H1 (cell line): ENCODE results near the gene NTRK2. TPM values are rescaled to one million over a fixed set of nuclear protein-coding genes. Genes with fewer than 3 reads are reported as not detected.

ENCODE experiments used
- SP2 ChIP-seq: IDR thresholded peaks from 2 replicates; pipeline ENCODE4 v1.6.1; 2012; ENCODE audit warnings: mild to moderate bottlenecking, low read length, inconsistent platforms
- polyA plus RNA-seq, 7 experiments: library from polyadenylated mRNA; depleted of rRNA in 3 of 7; stranded (reverse) in 5 of 7; unstranded in 2 of 7; fragments of >200 nt in 5 of 7; fragments of 200-250 nt in 2 of 7; gene quantifications; 1 replicate in 5 of 7; 2 replicates in 1 of 7; 4 replicates in 1 of 7; pipeline versions ENCODE4 v1.2.1 to v1.2.3, GENCODE V29; 2011 to 2013; ENCODE audit warnings: missing spikeins in 2 of 7, mixed read lengths in 2 of 7
- total RNA-seq: library from RNA; stranded (reverse); fragmentation: NEBNext Ultra II Directional; extraction: Animal tissue kit (Norgen Biotek cat#: 25700); gene quantifications from 2 replicates; pipeline ENCODE4 v1.2.1, GENCODE V29; 2021

NTRK2 gene
- total and polyA plus RNA-seq, 2 of the 8 experiments (the other 6 are each of a cell fraction or from before 2014, with no cell fraction given), result 0.03 to 0.04 TPM

GRCh38 chr9:84822589-84823233 is 153.2 kb downstream of the NTRK2 start (continued):
- TF ChIP-seq SP2, result no peak
- TF ChIP-seq, all 59 proteins: peak for 0
